HuH-7 (cell line): Measurements from ENCODE around the gene OVOL1.

Experiments
- DNase-seq: peaks from one replicate; pipeline ENCODE4 v3.0.0; 2011; ENCODE audit warnings: low spot score

The OVOL1 gene

GRCh38 chr11:65791719-65792213 lies 4.9 kb downstream of the OVOL1 start:
- no peak for DNase-seq

GRCh38 chr11:65792456-65792855 lies 5.6 kb downstream of the OVOL1 start:
- DNase-seq: no peak

- no peak for DNase-seq
Observed at GRCh38 chr11:65793144-65793581, 6.3 kb downstream of the OVOL1 start.

GRCh38 chr11:65793625-65794400 lies 7.0 kb downstream of the OVOL1 start:
- DNase-seq: no peak

GRCh38 chr11:65794570-65795510 lies 8.0 kb downstream of the OVOL1 start:
- DNase-seq: no peak

GRCh38 chr11:65796726-65797601 lies 10.1 kb downstream of the OVOL1 start:
- no peak for DNase-seq

- DNase-seq: no peak
Observed at GRCh38 chr11:65797711-65798110, 10.8 kb downstream of the OVOL1 start.

- DNase-seq: no peak
Observed at GRCh38 chr11:65798882-65799281, 12.0 kb downstream of the OVOL1 start.

- DNase-seq: no peak
Observed at GRCh38 chr11:65801153-65801987, 14.5 kb downstream of the OVOL1 start.

- DNase-seq: no peak
Observed at GRCh38 chr11:65802841-65803240, 16.0 kb downstream of the OVOL1 start.

GRCh38 chr11:65803797-65804492 lies 17.1 kb downstream of the OVOL1 start:
- DNase-seq: no peak

- DNase-seq: no peak
Observed at GRCh38 chr11:65806979-65807378, 20.1 kb downstream of the OVOL1 start.

- no peak for DNase-seq
Observed at GRCh38 chr11:65808744-65809341, 22.0 kb downstream of the OVOL1 start.

GRCh38 chr11:65809496-65809895 lies 22.6 kb downstream of the OVOL1 start:
- DNase-seq: no peak

- DNase-seq: no peak
Observed at GRCh38 chr11:65810046-65810868, 23.4 kb downstream of the OVOL1 start.

- DNase-seq: no peak
Observed at GRCh38 chr11:65811764-65812475, 25.1 kb downstream of the OVOL1 start.

GRCh38 chr11:65814131-65814985 lies 27.5 kb downstream of the OVOL1 start:
- DNase-seq: no peak
